ENCODE results near the gene PEX26.
"Not testable (repeated sequence)": the region's sequence is repeated elsewhere in the genome, so short reads cannot be mapped to it uniquely, and the experiment has no call there.

PEX26 gene

DNA sequence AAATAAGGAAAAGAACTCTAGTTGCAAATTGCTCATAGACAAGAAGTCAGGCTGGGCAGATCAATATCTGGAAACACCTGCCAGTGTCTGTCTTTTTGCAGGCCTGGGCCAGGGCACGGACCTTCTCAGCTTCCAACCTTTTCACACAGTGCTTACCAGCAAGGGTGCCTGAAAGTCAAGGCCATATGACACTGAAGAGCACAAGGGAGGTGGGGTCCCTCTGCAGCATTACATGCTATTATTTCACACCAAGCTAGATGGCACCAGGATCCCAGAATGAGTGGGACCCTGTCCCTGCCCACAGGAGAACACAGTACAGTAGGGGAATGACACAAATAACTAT lies 5.9 kb upstream of the PEX26 start:
- no peak for FAIRE-seq

GRCh38 chr22:18073467-18073866 lies 4.3 kb upstream of the PEX26 start:
- no peak for FAIRE-seq

- not testable (repeated sequence) for FAIRE-seq
These were observed 3.9 kb upstream of the PEX26 start for GRCh38 chr22:18073927-18074326.

- FAIRE-seq: no peak
These were observed 2.6 kb upstream of the PEX26 start for GRCh38 chr22:18075101-18075719.

DNA sequence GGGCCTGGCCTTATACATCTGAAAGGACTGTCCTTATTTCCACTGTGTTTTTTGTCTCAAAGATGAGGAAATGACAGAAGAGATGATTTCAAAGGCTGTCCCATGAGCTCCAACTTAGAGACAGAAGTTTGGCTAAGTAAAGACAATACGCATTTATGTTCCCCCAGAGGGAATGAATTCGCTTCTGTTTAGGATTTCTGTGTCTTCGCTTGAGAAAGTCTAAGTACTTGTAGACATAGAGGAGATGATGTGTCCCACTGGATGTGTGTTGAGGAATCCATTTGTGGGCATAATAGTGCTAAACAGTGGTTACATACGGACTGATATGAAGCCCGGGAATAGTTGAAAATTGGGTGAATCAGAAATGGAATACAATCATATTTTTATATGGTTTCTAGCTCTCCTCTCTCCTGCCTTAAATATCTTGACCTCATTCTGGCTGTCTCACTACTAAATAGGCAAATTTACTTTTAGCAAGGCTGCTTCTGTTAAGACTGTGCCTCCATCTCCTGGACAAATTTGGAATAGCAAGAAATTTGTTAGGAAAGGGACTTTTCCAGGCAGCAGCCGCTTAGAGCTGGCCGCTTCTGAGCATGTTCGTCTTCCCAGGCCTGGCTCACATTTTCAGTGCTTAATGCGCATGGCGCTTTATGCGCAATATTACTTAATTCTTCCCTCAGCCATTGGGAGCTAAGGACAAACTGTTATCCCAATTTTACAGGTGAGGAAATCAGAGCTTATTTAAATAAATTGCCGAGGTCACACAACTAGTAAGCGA lies 1.9 kb upstream of the PEX26 start:
- FAIRE-seq: peak; percentile 86

DNA sequence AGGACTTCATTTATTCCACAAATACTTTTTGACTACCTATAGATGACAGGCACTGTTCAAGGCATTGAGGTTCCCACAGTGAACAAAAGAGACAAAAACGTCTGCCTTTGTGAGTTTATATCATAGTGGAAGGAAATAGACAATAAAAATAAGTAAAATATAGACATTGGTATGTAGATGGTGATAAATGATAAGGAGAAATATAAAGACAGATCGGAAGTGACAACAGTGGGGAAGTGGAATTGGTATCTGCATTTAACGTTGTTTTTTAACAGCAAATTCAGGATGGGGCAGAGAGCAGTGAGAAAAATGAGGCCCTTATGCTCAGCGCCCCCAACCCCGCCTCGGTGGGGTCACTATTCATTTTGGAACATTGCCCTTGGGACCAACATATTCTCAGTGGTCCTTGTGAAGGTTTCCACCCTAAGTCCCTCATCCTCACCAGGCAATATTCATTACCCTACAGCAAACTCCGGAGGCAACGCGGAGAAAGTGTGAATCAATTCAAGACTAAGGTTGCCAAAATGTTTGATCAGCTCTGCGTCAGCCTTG lies 627 bp upstream of the PEX26 start:
- FAIRE-seq: no peak

- FAIRE-seq: no peak
These were observed 695 bp downstream of the PEX26 start for GRCh38 chr22:18078329-18079041.

- no peak for FAIRE-seq
These were observed 2.0 kb downstream of the PEX26 start for GRCh38 chr22:18079706-18080233.

- no peak for FAIRE-seq
These were observed 3.6 kb downstream of the PEX26 start for GRCh38 chr22:18081416-18081815.

DNA sequence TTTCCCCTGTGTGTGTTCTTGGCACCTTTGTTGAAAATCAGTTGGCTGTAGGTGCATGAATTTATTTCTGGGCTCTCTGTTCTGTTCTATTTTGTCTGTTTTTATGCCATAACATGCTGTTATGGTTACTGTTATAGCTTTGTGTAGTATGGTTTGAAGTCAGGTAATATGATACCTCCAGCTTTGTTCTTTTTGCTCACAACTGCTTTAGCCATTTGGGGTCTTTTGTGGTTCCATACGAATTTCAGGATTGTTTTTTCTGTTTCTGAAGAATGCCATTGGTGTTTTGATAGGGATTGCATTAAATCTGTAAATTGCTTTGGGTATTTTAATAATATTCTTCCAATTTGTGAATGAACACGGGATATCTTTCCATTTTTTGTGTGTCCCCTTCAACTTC lies 4.7 kb downstream of the PEX26 start:
- no peak for FAIRE-seq

DNA sequence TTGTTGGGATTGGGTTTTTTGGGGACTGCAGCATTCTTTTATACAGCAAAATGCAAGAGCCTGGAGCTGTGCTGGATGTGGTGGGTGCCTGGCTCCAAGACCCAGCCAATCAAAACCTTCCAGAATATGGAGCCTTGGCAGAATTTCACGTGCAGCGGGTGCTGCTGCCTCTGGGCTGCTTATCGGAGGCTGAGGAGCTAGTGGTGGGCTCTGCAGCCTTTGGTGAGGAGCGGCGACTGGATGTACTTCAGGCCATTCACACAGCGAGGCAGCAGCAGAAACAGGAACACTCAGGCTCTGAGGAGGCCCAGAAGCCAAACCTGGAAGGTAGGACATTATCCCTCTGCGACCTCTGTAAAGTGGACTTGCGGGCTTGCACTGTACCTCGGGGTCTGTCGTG lies 5.6 kb downstream of the PEX26 start:
- no peak for FAIRE-seq

DNA sequence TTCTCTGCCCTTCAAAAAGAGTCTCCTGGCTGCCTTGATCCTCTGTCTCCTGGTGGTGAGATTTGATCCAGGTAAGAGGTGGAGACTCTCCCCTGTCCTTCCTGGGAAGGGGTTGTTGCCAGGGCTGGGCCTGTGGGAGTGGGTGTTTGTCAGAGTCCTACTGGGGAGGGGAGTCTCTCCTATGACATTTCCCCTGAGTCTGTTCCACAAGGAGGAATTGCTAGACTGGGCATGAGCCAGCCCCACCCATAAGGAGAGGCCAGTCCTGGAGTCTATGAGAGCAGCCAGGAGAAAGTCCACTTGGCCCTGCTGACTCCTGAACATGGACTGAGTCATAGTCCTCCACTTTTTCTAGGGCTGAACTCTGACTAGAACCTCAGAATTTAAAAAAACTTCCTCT lies 7.4 kb downstream of the PEX26 start:
- FAIRE-seq: no peak

- no peak for FAIRE-seq
These were observed 9.6 kb downstream of the PEX26 start for GRCh38 chr22:18087350-18087855.

DNA sequence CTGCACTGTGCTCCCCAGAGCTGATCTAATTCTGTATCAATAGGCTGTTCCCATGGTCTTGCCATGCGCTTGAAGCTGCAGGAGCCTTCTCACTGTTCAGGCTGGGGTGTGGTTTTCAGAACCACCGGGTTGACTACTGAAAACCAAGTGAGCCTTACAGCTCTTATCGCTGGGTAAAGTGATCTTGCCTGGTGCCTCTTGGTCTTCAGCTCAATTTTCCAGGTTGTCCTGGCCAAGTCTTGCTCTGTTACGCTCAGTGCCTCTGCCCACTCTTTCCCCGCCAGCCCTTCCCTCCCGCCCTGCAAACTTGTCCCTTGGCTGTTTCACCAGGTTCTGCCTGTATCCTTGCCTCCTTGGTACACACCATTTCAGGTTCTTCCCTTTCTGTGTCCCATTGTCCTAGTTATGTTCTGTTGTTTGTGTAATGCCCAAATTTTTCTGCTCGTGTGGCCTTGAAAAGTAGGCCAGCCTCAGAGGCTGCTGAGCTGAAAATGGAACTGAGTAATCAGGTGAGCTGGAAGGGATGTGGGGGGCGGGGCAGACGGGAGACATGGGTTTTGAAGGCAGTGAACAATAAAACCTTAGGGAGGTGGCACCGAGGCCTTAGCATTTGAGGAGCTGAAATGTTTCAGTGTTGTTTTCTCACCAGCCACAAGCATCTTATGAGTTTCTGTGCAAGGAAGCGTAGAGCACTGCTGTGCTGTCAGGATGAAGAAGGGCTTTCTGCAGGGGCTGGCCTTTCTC lies 11.2 kb downstream of the PEX26 start:
- FAIRE-seq: no peak

GRCh38 chr22:18090286-18090685 lies 12.5 kb downstream of the PEX26 start:
- no peak for FAIRE-seq

DNA sequence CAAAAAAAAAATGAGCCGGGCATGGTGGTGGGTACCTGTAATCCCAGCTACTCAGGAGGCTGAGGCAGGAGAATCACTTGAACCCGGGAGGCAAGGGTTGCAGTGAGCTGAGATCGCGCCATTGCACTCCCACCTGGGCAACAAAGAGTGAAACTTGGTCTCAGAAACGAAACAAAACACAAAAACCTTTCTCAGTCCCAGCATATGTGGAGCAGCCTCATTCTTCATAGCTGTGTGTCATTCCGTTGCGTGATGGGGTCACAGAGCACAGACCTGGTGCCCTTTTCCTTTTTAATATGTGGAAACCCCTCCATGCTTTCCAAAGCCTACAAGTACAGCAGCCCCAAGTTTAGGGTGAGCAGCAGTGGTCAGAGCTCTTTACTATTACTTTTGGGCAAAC lies 13.7 kb downstream of the PEX26 start:
- no peak for FAIRE-seq

DNA sequence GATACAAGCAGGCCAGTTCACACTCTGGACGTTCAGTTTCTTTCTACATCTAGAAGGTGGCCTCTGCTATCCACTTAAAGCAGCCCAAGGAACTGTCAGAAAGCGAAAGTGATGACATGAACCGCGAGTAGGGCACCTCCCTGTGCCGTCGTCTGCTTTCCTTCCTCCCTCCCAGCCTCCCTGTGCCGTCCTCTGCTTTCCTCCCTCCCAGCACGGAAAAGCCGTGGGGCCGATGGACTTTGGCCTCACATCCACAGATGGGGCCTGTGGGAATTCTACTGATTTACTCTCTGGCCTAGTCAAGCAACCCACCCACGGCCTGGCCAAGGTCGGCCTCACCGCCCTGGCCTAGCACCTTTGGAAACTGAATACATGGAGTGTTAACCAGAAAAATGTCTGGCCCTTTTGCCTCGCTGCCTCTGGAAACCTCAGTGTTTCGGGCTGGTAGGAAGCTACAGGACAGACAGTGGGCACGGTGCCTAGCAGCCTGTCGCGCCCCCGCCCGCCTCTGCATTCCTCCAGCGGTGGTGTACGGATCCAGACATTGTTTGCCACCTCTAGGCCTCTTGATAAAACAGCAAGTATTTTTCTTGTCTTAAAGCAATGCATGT lies 14.2 kb downstream of the PEX26 start:
- no peak for FAIRE-seq

GRCh38 chr22:18093661-18094060 lies 15.9 kb downstream of the PEX26 start:
- FAIRE-seq: no peak

GRCh38 chr22:18095101-18095805 lies 17.5 kb downstream of the PEX26 start:
- FAIRE-seq: no peak

- no peak for FAIRE-seq
These were observed 19.0 kb downstream of the PEX26 start for GRCh38 chr22:18096823-18097222.

- no peak for FAIRE-seq
These were observed 23.0 kb downstream of the PEX26 start for GRCh38 chr22:18100781-18101180.

GRCh38 chr22:18101536-18101935 lies 23.7 kb downstream of the PEX26 start:
- FAIRE-seq: no peak
